DMS53 treated with DMSO at 0.1 percent for 48 hours (cell line): ENCODE data around the gene IFI30.

Source experiments
- DNase-seq: peaks from one replicate; lab custom pipeline; 2025; ENCODE audit not compliant: unreplicated experiment; lab: John Stamatoyannopoulos, UW

IFI30 gene

DNA sequence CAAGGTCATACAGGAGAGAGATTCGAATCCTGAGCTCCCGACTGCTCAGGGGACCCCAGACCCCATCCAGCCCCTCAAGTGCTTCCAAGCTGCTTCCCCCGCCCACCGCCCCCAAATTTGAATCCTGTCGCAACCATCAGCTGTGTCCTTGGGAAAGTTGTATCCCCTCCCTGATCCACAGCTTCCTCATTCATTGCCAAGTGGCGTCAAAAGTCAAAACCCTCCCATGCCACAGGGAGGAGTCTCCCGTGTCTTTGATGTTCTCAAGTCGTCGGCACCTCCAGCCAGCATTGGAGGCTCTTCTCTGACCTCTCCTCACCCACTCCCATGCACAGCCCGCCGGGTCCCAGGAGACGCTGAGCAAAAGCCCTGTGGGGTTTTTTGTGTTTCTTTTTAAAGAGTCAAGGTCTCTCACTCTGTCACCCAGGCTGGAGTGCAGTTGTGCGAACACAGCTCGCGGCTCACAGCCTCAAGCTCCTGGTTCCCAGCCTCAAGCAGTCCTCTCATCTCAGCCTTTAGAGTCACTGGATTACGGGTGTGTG is 2.8 kb upstream of the IFI30 start:
- DNase-seq = no peak

DNA sequence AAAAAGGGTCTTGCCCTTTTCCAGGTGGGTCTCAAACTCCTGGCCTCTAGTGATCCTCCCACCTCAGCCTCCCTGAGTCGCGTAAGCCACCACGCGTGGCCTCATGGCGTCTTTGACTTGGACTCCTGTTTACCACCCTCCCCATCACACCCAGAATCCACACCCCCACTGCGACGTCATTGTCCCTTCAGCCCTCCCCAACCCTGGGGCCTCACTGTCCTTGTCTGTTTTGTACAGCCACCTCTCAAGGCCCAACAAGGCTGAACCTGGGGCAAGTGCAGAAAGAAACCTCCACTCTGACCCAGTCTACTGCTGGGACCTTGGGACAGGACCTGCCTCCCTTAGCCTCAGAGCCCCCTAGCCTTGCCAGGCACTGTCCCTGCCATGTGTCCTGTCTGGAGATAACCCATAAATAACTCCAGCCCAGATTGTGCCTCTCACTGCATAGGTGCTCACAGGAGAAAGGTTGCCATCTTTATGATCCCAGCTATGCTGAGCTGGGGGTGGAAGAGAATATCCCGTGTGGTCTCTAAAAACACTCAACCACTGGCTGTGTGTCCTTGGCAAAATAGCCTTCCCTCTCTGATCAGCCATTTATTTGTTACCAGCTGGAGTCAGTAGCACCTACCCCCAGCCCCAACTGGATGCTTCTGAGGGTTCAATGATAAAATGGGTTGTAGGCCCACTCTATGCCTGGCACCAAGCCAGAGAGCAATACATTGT is 1.8 kb upstream of the IFI30 start:
- DNase-seq = no peak

DNA sequence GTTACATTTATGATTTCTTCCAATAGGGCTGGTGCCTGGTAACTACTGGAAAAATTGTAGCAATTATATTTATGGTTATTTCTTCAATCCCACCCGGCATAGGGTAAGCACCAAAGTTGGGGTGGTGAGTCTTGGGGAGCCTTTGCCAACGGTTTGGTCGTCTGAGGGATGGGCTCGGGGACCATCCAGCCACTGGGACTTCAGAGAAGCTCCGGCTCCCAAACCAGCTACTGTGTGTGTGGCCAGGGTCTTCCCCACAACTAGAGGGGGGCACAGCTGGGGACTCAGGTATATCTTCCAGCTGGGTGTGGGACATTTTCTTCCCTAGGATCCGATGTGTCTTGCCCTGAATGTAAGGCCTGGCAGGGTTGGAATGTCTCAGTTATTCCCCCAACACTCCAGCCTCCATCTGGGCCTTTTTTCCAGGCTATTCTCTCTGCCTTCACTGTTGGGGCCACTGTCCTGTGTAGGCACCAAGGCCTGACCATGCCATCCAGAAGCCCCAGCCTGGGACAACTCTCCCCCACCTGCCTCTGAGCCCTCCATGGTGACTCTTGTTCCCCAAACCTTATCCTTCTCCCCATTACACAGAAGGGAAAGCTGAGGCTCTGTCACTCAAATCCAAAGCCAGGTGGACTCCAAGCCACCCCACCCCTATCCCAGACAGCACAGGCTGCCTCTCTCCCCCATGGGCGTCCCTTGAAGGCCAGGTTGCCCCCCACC is 1.1 kb upstream of the IFI30 start:
- DNase-seq = no peak

DNA sequence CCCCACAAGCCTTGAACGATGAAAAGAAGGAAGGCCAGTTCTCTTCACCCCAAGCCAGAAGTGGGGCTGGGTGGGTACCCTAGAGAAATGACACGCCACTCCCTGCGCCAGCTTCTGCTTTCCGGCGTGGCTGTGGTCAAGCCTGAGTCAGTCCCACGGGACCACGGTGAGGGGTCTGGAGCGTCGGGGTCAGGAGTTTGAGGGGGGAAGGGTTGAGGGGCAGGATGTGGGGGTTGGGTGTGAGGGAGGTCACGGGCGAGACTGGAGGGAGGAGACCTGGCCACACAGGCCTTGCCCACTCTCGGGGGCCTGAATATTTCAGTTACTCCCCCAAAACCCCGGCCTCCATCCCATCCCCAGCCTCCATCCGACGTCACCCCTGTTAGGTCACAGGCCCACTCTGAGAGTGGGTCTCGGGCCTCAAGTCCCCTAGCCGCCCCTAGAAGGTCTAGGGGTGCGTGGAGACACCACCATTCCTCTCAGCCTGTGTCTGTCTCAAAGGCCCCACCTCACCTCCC is 500 bp upstream of the IFI30 start:
- DNase-seq = no peak

DNA sequence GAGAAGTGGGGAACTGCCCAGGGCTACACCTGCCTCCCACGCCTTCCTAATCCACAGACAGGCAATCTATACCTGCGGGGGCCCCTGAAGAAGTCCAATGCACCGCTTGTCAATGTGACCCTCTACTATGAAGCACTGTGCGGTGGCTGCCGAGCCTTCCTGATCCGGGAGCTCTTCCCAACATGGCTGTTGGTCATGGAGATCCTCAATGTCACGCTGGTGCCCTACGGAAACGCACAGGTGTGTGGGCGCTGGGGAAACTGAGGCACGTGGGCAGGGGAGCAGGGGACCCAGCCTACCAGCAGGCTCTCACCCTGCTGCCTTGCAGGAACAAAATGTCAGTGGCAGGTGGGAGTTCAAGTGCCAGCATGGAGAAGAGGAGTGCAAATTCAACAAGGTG is 1.4 kb downstream of the IFI30 start:
- DNase-seq = no peak

DNA sequence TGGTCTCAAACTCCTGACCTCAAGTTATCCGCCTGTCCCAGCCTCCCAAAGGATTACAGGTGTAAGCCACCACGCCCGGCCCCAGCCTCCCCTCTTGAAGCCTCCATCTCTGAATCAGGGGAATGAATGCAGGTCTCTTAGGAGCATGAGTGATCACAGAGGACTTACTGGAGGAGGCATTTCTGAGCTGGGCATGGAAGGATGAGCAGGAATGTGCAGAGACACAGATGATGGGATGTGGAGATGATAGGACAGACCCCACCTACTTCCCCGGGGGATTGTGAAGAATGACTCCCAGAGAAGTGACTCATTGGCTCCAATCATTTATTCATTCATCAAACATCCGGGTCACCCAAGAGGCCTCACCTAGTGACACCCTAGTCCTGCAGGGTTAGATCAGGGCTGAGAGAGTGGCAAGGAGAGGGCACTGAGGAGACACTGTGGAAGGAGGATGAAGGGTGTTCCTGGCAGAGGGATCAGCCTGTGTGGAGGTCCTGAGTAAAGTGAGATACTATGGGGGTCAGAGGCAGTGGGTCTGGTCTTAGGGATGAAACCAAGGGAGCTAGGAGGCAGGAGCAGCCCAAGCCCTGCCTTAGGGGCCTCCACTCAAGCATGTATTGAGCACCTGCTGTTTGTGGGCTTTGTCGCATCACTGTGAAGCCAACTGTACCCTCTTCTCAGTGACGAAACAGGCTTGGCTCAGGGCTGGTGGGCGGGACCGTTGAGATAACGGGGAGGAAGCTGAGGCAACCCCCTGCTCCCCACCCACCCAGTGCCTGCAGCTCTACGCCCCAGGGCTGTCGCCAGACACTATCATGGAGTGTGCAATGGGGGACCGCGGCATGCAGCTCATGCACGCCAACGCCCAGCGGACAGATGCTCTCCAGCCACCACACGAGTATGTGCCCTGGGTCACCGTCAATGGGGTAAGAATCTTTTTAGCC is 3.0 kb downstream of the IFI30 start:
- no peak for DNase-seq

DNA sequence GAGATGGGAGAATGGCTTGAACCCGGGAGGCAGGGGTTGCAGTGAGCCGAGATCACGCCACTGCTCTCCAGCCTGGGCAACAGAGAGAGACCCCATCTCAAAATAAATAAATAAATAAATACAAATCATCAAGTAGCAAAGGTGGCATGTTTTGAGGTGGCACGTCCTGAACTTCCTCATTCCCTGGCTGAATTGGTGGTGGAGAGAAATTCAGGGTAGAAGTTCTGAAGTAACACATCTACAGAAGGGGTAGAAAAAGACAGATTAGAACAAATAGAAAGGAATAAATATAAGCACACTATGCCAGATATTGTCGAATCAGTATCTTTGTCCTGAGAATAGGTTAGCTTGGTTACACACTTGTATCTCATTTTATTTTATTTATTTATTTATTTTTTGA is 6.3 kb downstream of the IFI30 start:
- DNase-seq = no peak

DNA sequence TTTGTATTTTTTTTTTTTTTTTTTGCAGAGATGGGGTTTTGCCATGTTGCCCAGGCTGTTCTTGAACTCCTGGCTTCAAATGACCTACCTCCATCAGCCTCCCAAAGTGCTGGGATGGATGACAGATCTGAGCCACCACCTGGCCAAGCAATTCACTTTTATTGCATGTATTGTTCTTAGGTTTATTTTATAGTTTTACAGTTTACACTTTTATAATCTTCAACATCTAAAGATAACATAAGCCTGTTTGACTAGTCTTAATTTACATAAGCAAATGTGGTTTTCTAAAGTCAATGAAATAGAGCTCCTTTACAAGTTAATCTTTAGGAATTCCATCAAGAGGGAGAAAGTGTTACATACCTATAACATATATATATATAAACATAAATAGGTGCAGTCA is 9.9 kb downstream of the IFI30 start:
- DNase-seq = no peak

DNA sequence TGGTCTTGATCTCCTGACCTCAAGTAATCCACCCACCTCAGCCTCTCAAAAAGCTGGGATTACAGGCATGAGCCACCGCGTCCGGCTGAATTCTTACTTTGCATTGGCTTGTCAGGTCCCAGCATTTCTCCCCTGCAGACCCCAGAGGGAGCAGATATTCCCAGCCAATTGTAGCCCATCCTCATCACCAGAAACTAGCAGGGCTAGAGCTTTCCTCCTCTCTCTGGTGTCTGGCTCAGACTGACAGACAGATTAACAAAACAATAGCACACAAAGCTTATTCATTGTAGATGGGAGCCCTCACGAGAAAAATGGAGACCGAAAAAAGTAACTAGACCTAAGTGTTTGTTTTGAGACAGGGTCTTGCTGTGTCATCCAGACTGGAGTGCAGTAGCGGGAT is 11.9 kb downstream of the IFI30 start:
- DNase-seq = no peak

DNA sequence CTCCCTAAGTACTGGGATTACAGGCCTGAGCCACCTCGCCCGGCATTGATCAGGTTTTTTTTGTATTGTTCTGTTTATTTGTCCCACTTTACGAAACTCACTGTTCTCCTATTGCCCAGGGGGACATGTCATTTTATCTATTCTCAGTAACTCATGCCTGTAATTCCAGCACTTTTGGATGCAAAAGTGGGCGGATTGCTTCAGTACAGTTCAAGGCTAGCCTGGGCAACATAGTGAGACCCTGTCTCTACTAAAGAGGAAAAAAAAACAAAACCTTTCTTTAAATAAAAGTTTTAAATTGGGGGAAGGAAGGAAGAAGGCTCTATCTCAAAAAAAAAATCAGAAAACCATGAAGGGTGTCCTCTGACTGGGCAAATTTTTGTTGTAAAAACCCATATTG is 16.7 kb downstream of the IFI30 start:
- DNase-seq = no peak

DNA sequence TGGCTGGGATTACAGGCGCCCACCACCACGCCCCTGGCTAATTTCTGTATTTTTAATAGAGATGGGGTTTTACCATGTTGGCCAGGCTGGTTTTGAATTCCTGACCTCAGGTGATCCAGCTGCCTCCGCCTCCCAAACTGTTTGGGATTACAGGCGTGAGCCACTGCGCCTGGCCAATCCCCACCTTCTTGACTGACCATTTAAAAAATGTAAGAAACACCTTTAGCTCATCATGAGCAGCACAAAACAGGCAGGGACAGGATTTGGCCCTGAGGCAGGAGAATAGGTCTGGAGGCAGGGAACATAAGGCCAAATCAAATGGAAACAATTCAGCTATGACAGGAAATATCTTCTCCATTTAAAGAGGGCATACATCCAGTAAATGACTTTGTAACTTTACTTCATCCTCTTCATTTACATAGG is 18.0 kb downstream of the IFI30 start:
- no peak for DNase-seq

DNA sequence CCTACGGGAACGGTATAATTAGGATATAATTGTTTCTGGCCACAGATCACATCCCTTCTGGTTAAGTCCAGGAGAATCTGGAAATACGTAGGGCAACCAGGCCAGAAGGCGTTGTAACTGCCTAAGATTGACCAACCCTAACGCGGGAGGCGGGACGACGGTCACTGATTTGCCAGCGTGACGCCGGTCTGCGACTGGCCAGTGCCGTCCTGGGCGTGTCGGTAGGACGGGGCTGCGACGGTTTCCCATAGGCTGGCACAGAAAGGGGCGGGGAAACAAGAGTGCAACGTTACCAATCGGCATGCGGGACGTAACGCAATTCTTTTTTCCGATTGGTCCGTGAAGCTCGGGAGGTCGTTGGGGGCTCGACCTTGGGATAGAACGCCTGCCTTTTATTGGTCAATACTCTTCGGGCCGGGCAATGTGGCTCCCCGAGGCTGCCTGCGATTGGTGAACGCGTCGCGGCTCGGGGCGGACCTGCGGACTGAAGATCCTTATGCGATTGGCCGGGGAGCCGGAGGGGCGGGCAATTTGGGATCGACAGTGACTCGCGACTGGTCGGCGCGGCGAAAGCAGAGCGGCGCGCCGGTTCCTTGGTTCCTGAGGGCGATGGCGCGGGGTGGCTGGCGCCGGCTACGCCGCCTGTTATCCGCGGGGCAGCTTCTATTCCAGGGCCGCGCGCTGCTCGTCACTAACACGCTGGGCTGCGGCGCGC is 19.2 kb downstream of the IFI30 start, which contains the start of gene MPV17L2:
Gene MPV17L2 (plus strand): TSS at position 546 of the 715 bp plus-strand sequence. CDS start 64 bp downstream, at position 610.
- peak; percentile 94 for DNase-seq

DNA sequence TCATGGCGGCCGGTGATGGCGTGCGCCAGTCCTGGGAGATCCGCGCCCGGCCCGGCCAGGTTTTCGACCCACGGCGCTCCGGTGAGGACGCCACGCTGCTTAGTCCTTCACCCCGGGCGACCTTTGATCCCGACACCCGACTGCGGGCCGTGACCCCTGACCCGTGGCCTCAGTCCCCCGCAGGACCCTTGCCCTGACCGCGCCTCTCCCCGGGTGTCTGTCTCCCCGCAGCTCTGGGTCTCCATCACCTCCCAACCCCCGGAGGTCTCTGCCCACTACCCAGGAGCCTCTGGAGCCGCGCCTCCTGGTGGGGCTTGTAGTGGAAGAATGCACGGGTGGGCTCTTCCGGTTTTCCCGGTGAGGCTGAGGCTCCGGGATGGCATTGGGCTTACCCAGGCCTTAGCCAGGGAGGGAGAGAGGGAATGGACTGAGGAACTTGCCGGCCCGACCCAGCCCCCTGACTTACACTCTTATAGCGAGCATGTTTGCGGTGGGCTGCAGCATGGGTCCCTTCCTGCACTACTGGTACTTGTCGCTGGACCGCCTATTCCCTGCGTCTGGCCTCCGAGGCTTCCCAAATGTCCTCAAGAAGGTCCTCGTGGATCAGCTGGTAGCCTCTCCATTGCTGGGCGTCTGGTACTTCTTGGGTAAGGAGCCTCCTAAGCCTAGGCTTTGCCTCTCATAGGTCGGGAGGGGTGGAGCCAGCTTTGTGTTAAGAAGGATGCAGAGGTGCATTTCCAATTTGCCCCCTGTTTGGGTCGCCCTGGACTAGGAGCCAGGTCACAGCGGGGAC is 20.0 kb downstream of the IFI30 start:
- no peak for DNase-seq

DNA sequence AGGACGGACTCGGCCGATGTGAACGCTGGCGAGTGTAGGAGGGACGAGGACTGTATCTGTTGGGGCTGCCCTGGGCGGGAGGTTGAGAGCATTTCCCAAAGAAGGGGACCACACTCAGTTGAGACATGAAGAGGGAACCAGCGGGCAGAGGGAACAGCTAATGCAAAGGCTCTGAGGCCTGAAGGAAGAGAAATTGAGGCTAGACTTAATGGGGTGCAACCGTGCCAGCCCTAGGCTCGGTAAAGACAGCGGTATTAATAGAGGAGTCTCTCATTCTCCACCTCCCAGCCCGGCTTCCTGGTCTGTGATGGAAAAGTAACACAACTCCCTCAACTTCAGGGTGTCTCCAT is 20.5 kb downstream of the IFI30 start:
- DNase-seq = no peak

DNA sequence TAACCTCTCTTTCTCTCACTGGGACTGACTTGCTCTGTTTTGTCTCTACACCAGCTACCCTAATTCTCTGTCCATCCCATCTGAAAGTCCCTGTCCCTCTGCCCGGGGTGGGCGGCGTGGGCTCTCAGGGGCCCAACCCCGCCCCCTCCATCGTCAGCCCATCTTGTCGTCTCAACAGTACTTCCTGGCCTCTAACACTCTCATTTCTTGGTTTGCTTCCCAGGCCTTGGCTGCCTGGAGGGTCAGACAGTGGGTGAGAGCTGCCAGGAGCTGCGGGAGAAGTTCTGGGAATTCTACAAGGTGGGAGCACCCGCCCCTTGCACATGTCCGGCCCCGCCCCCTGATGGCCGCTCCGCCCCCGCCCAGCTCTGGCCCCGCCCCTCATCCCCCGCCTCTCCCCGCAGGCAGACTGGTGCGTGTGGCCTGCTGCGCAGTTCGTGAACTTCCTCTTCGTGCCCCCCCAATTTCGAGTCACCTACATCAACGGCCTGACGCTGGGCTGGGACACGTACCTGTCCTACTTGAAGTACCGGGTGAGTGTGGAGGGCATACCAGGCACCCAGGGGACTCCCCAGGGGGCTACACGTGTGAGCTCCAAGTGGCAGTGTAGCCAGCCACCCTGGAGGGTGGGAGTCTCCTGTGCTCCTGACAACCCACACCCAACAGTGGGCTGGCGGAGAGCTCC is 21.1 kb downstream of the IFI30 start:
- no peak for DNase-seq

DNA sequence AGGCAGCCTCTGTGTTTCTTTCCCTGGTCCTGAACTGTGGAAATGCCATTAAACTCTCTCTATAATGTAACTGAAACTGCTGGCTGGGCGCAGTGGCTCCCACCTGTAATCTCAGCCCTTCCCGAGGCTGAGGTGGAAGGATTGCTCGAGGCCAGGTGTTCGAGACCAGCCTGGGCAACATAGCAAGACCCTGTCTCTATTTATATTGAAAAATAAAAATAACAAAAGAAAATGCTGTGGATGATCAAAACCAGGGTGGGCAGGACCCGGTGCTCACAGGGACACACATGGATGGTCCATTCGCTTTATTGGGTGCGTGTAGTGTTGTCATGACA is 22.9 kb downstream of the IFI30 start:
- DNase-seq = no peak

DNA sequence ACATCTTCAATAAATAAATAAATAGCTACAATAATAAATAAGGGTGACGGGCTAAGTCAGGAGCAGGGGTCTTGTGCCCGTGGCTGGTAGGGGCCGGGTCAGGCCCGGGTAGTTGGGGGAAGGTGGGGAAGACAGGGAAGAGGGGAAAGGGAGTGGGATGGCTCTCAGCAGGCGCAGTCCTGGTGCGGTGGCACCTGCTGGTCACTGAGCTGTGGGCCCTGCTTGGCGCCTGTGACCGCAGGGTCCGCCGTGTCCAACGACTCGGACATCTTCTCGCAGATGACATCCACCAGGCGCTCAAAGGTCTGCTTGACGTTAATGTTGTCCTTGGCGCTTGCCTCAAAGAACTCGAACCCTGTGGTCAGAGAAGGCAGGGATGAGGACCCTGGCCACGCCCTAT is 23.7 kb downstream of the IFI30 start:
- DNase-seq = no peak

DNA sequence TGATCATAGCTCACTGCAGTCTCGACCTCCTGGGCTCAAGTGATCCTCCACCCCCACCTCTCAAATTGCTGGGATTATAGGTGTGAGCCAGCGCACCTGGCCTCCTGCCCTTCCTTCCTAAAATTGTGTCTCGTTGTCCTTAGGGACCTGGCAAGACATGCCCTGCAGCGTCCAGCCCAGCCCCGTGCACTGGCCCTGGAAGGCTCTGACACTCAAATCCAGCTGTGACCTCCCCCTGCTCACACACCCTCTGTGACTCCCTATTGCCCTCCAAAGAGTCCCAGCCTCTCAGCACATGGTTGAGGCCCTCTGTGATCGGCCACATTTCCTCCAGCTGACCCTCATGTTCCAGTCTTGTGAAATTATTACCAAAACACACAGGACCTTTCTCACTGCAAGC is 24.3 kb downstream of the IFI30 start:
- DNase-seq = no peak

DNA sequence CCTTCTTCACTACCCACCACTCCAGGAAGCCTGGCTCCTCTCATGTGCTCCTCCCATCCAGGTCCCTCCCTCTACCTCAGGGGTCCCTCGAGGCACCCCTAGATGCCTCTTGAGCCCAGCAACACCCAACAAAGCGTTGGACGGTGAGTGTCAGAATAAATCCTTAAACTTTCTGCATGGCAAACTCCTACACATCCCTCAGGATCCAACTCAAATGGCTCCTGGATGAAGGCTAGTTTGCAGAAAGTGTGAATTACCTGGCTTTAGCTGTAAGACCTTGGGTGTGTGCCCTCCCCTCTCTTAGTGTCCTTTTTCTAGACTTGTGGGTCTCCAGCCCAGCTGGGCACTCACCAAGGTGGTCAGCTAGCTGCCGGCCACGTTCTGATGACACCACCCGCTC is 24.8 kb downstream of the IFI30 start:
- no peak for DNase-seq
